Activated naive CD4-positive, alpha-beta T cell treated with anti-CD3 and anti-CD28 coated beads, Interleukin-2, amount 10 ng/mL, durations not matched to agents 7 days and 5 days (primary cell): ENCODE data around the gene APMAP.

ENCODE experiments used
- CTCF ChIA-PET: fragments of 350-600 bp; sonication (Branson Sonifier 250); formaldehyde crosslinking; loops from one replicate; lab custom pipeline; 2021; ENCODE audit warnings: antibody characterized with exemption; lab: Charles Lee
- DNase-seq: peaks from one replicate; pipeline ENCODE4 v3.0.0-alpha.2; 2020
- H3K27ac Mint-ChIP-seq: one replicate; pipeline ENCODE4 v1.8.0; 2021; ENCODE audit warnings: mild to moderate bottlenecking, moderate library complexity, mixed read lengths
- H3K27me3 Mint-ChIP-seq: one replicate; pipeline ENCODE4 v1.8.0; 2021; ENCODE audit warnings: mild to moderate bottlenecking, mixed read lengths
- H3K36me3 Mint-ChIP-seq: one replicate; pipeline ENCODE4 v1.8.0; 2021; ENCODE audit warnings: mixed read lengths
- H3K4me1 Mint-ChIP-seq: one replicate; pipeline ENCODE4 v1.8.0; 2021; ENCODE audit warnings: mixed read lengths
- H3K4me3 Mint-ChIP-seq: one replicate; pipeline ENCODE4 v1.8.0; 2021; ENCODE audit warnings: mild to moderate bottlenecking, moderate library complexity, mixed read lengths
- H3K9me3 Mint-ChIP-seq: one replicate; pipeline ENCODE4 v1.8.0; 2021; ENCODE audit warnings: mixed read lengths

APMAP gene, protein sequence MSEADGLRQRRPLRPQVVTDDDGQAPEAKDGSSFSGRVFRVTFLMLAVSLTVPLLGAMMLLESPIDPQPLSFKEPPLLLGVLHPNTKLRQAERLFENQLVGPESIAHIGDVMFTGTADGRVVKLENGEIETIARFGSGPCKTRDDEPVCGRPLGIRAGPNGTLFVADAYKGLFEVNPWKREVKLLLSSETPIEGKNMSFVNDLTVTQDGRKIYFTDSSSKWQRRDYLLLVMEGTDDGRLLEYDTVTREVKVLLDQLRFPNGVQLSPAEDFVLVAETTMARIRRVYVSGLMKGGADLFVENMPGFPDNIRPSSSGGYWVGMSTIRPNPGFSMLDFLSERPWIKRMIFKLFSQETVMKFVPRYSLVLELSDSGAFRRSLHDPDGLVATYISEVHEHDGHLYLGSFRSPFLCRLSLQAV

GRCh38 chr20:24992487-24993205 lies at the start of gene APMAP:
Gene APMAP (minus strand): TSS chr20:24992751. CDS start chr20:24992688, 63 bp downstream.
- peak; percentile 97 for DNase-seq
- Mint-ChIP-seq H3K36me3 (peaks cover 25% of the 10 kb centered on the region), H3K27ac (peak within 1 kb of the TSS; percentile 87), H3K27me3 (peaks cover 20% of the 10 kb centered on the region), H3K9me3 (no peaks in the 10 kb centered on the region), H3K4me1 (peaks cover 60% of the 10 kb centered on the region), H3K4me3 (peak within 1 kb of the TSS; percentile 91)
- CTCF ChIA-PET: interaction anchor here (1.4 to 7.4 kb wide), 2 partner anchors 68 to 86 kb away, joined by 6 to 184 read pairs; partner anchors contain the start of gene ACSS1

DNA sequence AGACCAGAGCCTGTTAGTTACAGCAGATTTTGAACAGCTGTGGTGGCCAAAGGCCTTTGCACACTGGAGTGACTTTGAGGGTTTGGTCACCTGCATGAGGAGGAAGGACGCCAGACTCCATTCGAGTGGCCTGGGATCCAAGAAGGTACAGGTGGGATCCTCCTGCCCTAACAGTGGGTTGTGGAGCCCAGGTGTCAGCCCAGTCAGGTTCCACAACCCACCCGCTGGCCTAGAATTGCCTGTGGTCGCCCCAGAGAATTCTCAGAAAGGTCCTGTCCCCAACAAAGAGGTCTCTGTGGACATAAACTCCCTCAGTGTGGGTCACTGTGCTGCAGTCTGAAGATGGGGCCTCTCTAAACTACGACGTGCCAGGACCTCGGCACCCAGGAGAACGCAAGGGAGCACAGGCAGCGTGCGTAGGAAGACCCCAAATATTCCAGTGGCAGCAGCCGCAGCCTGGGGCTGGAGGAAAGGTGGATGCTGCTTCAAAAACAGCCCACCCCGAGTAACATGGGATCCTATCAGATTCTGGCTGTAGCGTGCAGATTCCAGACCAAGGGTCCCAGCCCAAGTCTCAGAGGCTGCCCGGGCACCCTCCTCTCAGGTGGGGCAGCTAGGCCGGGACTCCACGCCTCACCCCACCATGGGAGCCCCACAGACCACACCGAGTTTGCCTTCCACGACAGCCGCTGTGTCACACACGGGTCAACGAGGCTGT lies 49.4 kb upstream of the APMAP start:
- Mint-ChIP-seq H3K36me3 (peaks cover 19% of the 10 kb centered on the region), H3K4me3 (no peak overlapping the region), H3K4me1 (peaks cover 62% of the 10 kb centered on the region), H3K27me3 (no peaks in the 10 kb centered on the region), H3K27ac (peak overlapping the region; percentile 88), H3K9me3 (no peaks in the 10 kb centered on the region)
- CTCF ChIA-PET: no interaction called here
- DNase-seq: no peak

DNA sequence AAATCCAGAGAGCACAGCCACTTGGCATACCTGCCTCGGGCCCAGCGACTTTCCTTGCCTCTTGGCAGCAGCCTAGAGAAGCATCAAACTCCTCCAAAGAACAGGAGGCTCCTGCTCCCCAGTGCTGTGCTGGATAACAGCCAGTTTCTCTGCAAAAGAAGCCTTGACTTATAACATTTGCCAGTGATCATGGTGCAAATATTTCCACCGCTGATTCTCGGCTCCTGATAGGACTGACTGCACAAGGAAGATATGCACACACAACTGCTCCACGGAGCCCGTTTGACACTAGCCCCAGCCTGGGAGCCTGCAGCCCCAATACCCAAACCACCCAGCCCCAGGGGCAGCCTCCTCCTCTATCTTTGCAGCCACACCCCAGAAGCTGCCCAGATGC lies 47.9 kb upstream of the APMAP start:
- Mint-ChIP-seq H3K36me3 (peaks cover 20% of the 10 kb centered on the region), H3K4me1 (peaks cover 77% of the 10 kb centered on the region), H3K9me3 (no peaks in the 10 kb centered on the region), H3K27ac (no peak overlapping the region), H3K27me3 (no peaks in the 10 kb centered on the region), H3K4me3 (no peak overlapping the region)
- no peak for DNase-seq
- CTCF ChIA-PET: no interaction called here

- Mint-ChIP-seq H3K4me1 (peaks cover 80% of the 10 kb centered on the region), H3K36me3 (peaks cover 20% of the 10 kb centered on the region), H3K27ac (no peak overlapping the region), H3K27me3 (no peaks in the 10 kb centered on the region), H3K9me3 (no peaks in the 10 kb centered on the region), H3K4me3 (no peak overlapping the region)
- CTCF ChIA-PET: interaction anchor here (1.2 kb wide), 1 partner anchor 30 kb away, joined by 3 read pairs; no protein-coding TSS in a partner anchor
- no peak for DNase-seq
These were observed 47.3 kb upstream of the APMAP start for GRCh38 chr20:25039697-25040437.

DNA sequence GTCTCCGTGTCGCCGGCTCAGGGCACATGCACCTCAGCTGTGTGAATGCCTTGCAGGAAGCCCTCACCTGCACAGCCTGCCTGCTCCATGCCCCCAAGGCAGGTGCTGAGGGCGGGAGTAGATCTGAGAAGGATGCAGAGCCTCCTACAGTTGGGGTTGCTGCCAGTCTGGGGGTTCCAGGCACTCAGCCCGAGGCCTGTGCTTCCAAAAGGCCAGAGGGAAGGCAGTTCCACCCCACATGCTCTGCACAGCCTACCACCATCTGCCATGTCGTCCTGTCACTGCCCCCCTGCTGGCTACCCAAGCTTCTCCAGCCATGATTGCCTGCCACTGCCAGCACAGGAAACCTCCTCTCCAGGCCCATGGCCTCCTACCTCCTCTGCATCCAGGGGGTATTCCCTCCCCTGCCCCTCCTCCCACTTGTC lies 46.1 kb upstream of the APMAP start:
- Mint-ChIP-seq H3K27me3 (no peaks in the 10 kb centered on the region), H3K9me3 (no peaks in the 10 kb centered on the region), H3K4me1 (peaks cover 75% of the 10 kb centered on the region), H3K27ac (peak overlapping the region; percentile 52), H3K4me3 (no peak overlapping the region), H3K36me3 (peaks cover 20% of the 10 kb centered on the region)
- CTCF ChIA-PET: interaction anchor here (1.2 kb wide), 1 partner anchor 29 kb away, joined by 3 read pairs; no protein-coding TSS in a partner anchor
- no peak for DNase-seq

DNA sequence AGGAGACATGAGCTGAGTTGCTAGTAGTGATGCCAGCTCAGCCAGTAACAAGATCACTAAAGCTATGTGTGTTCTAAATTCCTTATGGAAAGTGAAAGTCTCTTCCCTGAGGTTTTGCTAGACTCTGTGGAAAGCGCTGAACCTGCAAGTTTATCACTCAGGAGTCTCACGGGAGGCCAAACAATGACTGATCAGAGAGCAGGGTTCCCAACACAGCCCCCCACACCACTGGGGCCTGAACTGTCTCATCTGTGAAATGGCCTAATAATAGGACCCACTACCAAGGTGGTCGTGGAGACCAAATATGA lies 45.5 kb upstream of the APMAP start:
- Mint-ChIP-seq H3K4me1 (peaks cover 72% of the 10 kb centered on the region), H3K27ac (peak overlapping the region; percentile 88), H3K36me3 (peaks cover 19% of the 10 kb centered on the region), H3K9me3 (no peaks in the 10 kb centered on the region), H3K27me3 (no peaks in the 10 kb centered on the region), H3K4me3 (no peak overlapping the region)
- DNase-seq: no peak
- CTCF ChIA-PET: no interaction called here

DNA sequence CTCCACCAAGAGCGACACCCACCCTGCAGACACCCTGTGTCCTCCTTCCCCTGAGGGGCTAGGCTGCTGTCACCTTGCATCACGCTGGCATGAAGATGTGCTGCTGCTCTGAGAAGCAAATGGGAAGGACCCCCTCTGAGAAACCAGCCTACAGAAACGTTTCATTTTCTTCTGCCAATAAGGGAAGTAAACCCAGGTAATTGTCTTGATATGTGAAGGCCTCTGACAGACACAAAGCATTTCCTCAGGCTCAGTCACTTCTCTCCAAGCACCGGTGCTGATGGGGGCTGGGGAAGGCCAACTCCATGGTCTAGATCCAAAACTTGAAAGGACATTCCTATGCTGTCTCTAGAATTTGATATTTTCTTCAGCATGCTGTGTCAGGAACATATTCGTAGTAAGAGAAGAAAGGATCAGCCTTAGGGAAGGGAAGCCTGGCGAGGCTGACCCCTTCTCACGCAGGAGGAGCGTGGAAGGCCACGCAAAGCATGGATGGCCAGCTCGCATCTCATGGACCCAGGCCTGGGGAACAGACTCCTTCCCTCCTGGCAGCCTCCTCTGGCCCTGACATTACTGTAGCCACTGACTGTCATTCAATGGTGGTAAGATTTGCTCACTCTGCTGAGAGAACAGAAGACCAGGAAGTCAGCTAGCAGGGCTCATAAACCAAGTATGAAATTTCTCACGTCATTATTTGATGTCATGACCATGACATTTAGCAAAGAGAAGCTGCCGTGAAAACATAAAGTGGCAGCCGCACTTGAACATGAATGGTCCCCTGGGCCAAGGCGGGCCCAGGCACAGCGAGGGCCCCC lies 44.9 kb upstream of the APMAP start:
- Mint-ChIP-seq H3K27me3 (no peaks in the 10 kb centered on the region), H3K9me3 (no peaks in the 10 kb centered on the region), H3K4me1 (peaks cover 67% of the 10 kb centered on the region), H3K4me3 (peak overlapping the region; percentile 41), H3K27ac (peak overlapping the region; percentile 88), H3K36me3 (peaks cover 16% of the 10 kb centered on the region)
- DNase-seq: no peak
- CTCF ChIA-PET: no interaction called here

- peaks cover 19% of the 10 kb centered on the region for H3K36me3 Mint-ChIP-seq
- no peak for DNase-seq
- CTCF ChIA-PET: interaction anchor here (0.6 to 1.3 kb wide), 6 partner anchors 26 to 306 kb away, joined by 3 to 5 read pairs (median 3); no protein-coding TSS in a partner anchor
- peaks cover 56% of the 10 kb centered on the region for H3K4me1 Mint-ChIP-seq
- peak overlapping the region; percentile 88 for H3K27ac Mint-ChIP-seq
- H3K27me3 Mint-ChIP-seq: no peaks in the 10 kb centered on the region
- H3K4me3 Mint-ChIP-seq: peak overlapping the region; percentile 41
- no peaks in the 10 kb centered on the region for H3K9me3 Mint-ChIP-seq
These were observed 43.9 kb upstream of the APMAP start for GRCh38 chr20:25036331-25036936.

DNA sequence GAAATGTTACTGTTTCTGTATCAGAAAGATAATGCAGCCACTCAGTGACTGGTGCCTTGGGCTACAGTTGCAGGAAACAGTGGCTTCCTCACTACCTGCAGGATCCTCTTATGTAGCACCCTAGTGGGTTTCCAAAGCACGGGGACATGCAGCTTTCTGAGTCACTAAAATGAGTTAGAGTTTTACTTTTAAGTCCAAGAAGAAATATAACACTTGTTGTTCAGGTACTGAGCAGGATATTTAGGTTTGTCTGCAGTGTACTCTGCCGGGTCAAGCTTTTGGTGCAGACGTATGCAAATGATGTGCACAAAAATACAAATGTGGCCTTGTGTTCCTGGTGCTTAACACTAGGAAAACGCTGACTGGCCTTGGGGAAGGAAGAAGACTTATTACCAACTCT lies 43.4 kb upstream of the APMAP start:
- Mint-ChIP-seq H3K27ac (peak overlapping the region; percentile 88), H3K36me3 (peaks cover 20% of the 10 kb centered on the region), H3K27me3 (no peaks in the 10 kb centered on the region), H3K9me3 (no peaks in the 10 kb centered on the region), H3K4me1 (peaks cover 53% of the 10 kb centered on the region), H3K4me3 (peak overlapping the region; percentile 41)
- peak; percentile 52 for DNase-seq
- CTCF ChIA-PET: interaction anchor here (0.9 to 1.3 kb wide), 4 partner anchors 26 to 37 kb away, joined by 3 to 5 read pairs (median 3); no protein-coding TSS in a partner anchor

- no peak for DNase-seq
- Mint-ChIP-seq H3K27ac (no peak overlapping the region), H3K27me3 (no peaks in the 10 kb centered on the region), H3K36me3 (peaks cover 26% of the 10 kb centered on the region), H3K4me3 (no peak overlapping the region), H3K4me1 (peaks cover 41% of the 10 kb centered on the region), H3K9me3 (no peaks in the 10 kb centered on the region)
- CTCF ChIA-PET: interaction anchor here (0.9 to 1.9 kb wide), 3 partner anchors 32 to 145 kb away, joined by 3 to 5 read pairs (median 3); no protein-coding TSS in a partner anchor
These were observed 41.4 kb upstream of the APMAP start for GRCh38 chr20:25033924-25034300.

DNA sequence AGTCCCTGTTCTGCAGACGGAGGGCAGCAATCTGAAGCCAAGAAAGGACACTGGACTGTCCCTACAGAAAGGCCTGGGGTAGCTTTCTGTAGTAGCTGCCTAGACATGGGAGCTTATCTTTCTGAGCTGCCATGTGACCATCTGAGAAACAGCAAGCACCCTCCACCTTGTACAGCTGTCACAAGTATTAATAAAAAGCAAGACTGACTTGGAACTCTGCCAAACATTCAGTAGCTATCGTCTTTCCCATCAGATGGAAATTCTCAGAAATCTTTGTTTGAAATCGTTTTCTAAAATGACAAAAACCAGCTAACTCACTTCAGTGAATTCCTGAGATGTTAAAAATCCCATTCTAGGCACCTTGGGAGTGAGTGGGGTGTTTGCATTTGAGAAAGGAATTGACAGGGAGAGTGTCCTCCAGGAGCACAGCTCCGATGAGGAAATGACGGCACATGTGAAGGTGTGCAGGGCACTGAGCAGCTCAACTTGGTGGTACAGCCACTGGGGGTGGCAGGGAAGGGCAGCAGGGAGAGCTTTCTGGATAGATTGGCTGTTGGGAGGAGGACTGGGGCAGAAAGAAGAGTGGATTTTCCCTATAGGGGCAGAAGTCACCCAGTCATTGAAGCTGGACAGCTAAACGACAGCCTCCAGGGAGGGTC lies 40.8 kb upstream of the APMAP start:
- peaks cover 24% of the 10 kb centered on the region for H3K36me3 Mint-ChIP-seq
- no peak for DNase-seq
- CTCF ChIA-PET: interaction anchor here (0.7 to 1.9 kb wide), 3 partner anchors 32 to 145 kb away, joined by 3 to 5 read pairs (median 4); no protein-coding TSS in a partner anchor
- no peaks in the 10 kb centered on the region for H3K9me3 Mint-ChIP-seq
- H3K4me1 Mint-ChIP-seq: peaks cover 36% of the 10 kb centered on the region
- no peaks in the 10 kb centered on the region for H3K27me3 Mint-ChIP-seq
- no peak overlapping the region for H3K27ac Mint-ChIP-seq
- no peak overlapping the region for H3K4me3 Mint-ChIP-seq
